HG02870 (cell line): Measurements from ENCODE around the gene RGS6.

Experiments
- ATAC-seq: cut with Tn5 transposase; IDR thresholded peaks from one replicate; pipeline ENCODE4 v1.9.1; 2021; ENCODE audit warnings: mild to moderate bottlenecking, moderate library complexity; ENCODE audit not compliant: unreplicated experiment

The RGS6 gene

GRCh38 chr14:72401101-72401625 is 468.9 kb downstream of the RGS6 start:
- ATAC-seq = no peak

- no peak for ATAC-seq
These were observed 469.6 kb downstream of the RGS6 start for GRCh38 chr14:72401632-72402376.

GRCh38 chr14:72402377-72402772 is 470.1 kb downstream of the RGS6 start:
- no peak for ATAC-seq

GRCh38 chr14:72404106-72404774 is 472.0 kb downstream of the RGS6 start:
- ATAC-seq = no peak

- ATAC-seq = no peak
These were observed 472.8 kb downstream of the RGS6 start for GRCh38 chr14:72404998-72405397.

- ATAC-seq = no peak
These were observed 475.8 kb downstream of the RGS6 start for GRCh38 chr14:72408020-72408419.

- ATAC-seq = no peak
These were observed 476.8 kb downstream of the RGS6 start for GRCh38 chr14:72409047-72409446.

- ATAC-seq = no peak
These were observed 484.0 kb downstream of the RGS6 start for GRCh38 chr14:72416081-72416849.

- no peak for ATAC-seq
These were observed 484.7 kb downstream of the RGS6 start for GRCh38 chr14:72416892-72417291.

- ATAC-seq = no peak
These were observed 486.6 kb downstream of the RGS6 start for GRCh38 chr14:72418806-72419205.

- no peak for ATAC-seq
These were observed 487.1 kb downstream of the RGS6 start for GRCh38 chr14:72419226-72419775.

- ATAC-seq = no peak
These were observed 488.7 kb downstream of the RGS6 start for GRCh38 chr14:72420749-72421474.

- no peak for ATAC-seq
These were observed 491.7 kb downstream of the RGS6 start for GRCh38 chr14:72423957-72424356.

GRCh38 chr14:72430457-72430856 is 498.2 kb downstream of the RGS6 start:
- no peak for ATAC-seq

- no peak for ATAC-seq
These were observed 500.5 kb downstream of the RGS6 start for GRCh38 chr14:72432748-72433147.

GRCh38 chr14:72433511-72433910 is 501.3 kb downstream of the RGS6 start:
- ATAC-seq = no peak

GRCh38 chr14:72434856-72435255 is 502.6 kb downstream of the RGS6 start:
- ATAC-seq = no peak

- ATAC-seq = no peak
These were observed 507.5 kb downstream of the RGS6 start for GRCh38 chr14:72439707-72440106.

- no peak for ATAC-seq
These were observed 511.0 kb downstream of the RGS6 start for GRCh38 chr14:72443256-72443655.

- no peak for ATAC-seq
These were observed 511.8 kb downstream of the RGS6 start for GRCh38 chr14:72443991-72444441.
